ENCODE results near the gene TIMM29.
"Not testable (repeated sequence)": the region's sequence is repeated elsewhere in the genome, so short reads cannot be mapped to it uniquely, and the experiment has no call there.

The TIMM29 gene

GRCh38 chr19:10912619-10913018 lies 16.0 kb upstream of the TIMM29 start:
- no peak for DNase-seq (ENCODE audit: low spot score)

- no peak for DNase-seq (ENCODE audit: low spot score)
These were observed 14.8 kb upstream of the TIMM29 start for GRCh38 chr19:10913716-10914340.

GRCh38 chr19:10915130-10916091 lies 13.2 kb upstream of the TIMM29 start:
- no peak for DNase-seq (ENCODE audit: low spot score)

GRCh38 chr19:10916602-10917001 lies 12.0 kb upstream of the TIMM29 start:
- no peak for DNase-seq (ENCODE audit: low spot score)

- no peak for DNase-seq (ENCODE audit: low spot score)
These were observed 10.3 kb upstream of the TIMM29 start for GRCh38 chr19:10918359-10918758.

GRCh38 chr19:10919352-10920287 lies 9.0 kb upstream of the TIMM29 start:
- DNase-seq (ENCODE audit: low spot score), result no peak

GRCh38 chr19:10920288-10920655 lies 8.3 kb upstream of the TIMM29 start:
- no peak for DNase-seq (ENCODE audit: low spot score)

GRCh38 chr19:10920781-10921180 lies 7.8 kb upstream of the TIMM29 start:
- no peak for DNase-seq (ENCODE audit: low spot score)

GRCh38 chr19:10921199-10921909 lies 7.3 kb upstream of the TIMM29 start:
- no peak for DNase-seq (ENCODE audit: low spot score)

GRCh38 chr19:10921910-10922637 lies 6.5 kb upstream of the TIMM29 start:
- no peak for DNase-seq (ENCODE audit: low spot score)

GRCh38 chr19:10922638-10923014 lies 6.0 kb upstream of the TIMM29 start:
- no peak for DNase-seq (ENCODE audit: low spot score)

- DNase-seq (ENCODE audit: low spot score), result no peak
These were observed 5.1 kb upstream of the TIMM29 start for GRCh38 chr19:10923260-10924112.

- DNase-seq (ENCODE audit: low spot score), result no peak
These were observed 4.0 kb upstream of the TIMM29 start for GRCh38 chr19:10924597-10924996.

GRCh38 chr19:10927730-10928562 lies 665 bp upstream of the TIMM29 start:
- DNase-seq (ENCODE audit: low spot score), result peak; percentile 6

GRCh38 chr19:10929402-10929794 lies 787 bp downstream of the TIMM29 start:
- no peak for DNase-seq (ENCODE audit: low spot score)

- no peak for DNase-seq (ENCODE audit: low spot score)
These were observed 6.9 kb downstream of the TIMM29 start for GRCh38 chr19:10935371-10936059.

- DNase-seq (ENCODE audit: low spot score), result peak; percentile 61
These were observed 8.1 kb downstream of the TIMM29 start for GRCh38 chr19:10936661-10937084.

GRCh38 chr19:10941649-10942048 lies 13.0 kb downstream of the TIMM29 start:
- DNase-seq (ENCODE audit: low spot score), result not testable (repeated sequence)

All from CD4-positive, alpha-beta T cell treated with Interleukin-15 for 4 hours (primary cell).